HEK293 (cell line): ENCODE data around the gene HCFC1.
A peak's percentile ranks its signal among the peaks of the same experiment; 100 is the strongest.

Experiments used
- CTCF ChIA-PET: fragments of 350-600 bp; formaldehyde crosslinking; extraction: SDS; loops from one replicate; lab custom pipeline; 2021; ENCODE audit warnings: antibody characterized with exemption; lab: Yijun Ruan, JAX
- POLR2A ChIA-PET: fragments of 300-600 bp; formaldehyde crosslinking; extraction: SDS; loops from one replicate; lab custom pipeline; 2020; ENCODE audit warnings: antibody characterized with exemption, inconsistent platforms; lab: Yijun Ruan, JAX
- H3K27ac ChIP-seq: fragments of 200-500 bp; sonication (Bioruptor generic); 2 replicates; pipeline ENCODE4 v1.5.1; 2014; ENCODE audit warnings: low read depth, low read length, control low read depth, inconsistent platforms; ENCODE audit errors: extremely low read depth
- H3K36me3 ChIP-seq, 2 experiments: fragments of 200-500 bp in 1 of 2; sonication (Bioruptor generic) in 1 of 2; 1 replicate in 1 of 2; 2 replicates in 1 of 2; pipeline ENCODE4 v1.5.1; 2014 to 2017; ENCODE audit warnings: inconsistent platforms in 2 of 2, low read length in 2 of 2; ENCODE audit not compliant: control insufficient read depth in 2 of 2, insufficient read depth in 1 of 2
- H3K4me1 ChIP-seq: fragments of 200-500 bp; sonication (Bioruptor generic); 2 replicates; pipeline ENCODE4 v1.5.1; 2014; ENCODE audit warnings: mild to moderate bottlenecking, low read length, inconsistent platforms; ENCODE audit not compliant: control insufficient read depth, insufficient read depth
- H3K4me3 ChIP-seq: 2 replicates; pipeline ENCODE4 v1.5.1; 2011; ENCODE audit warnings: low read depth, mild to moderate bottlenecking, control low read depth, low read length, moderate library complexity
- H3K9me3 ChIP-seq: fragments of 200-500 bp; sonication (Bioruptor generic); 2 replicates; pipeline ENCODE4 v1.5.1; 2014; ENCODE audit warnings: low read depth, low read length, inconsistent platforms; ENCODE audit not compliant: control insufficient read depth, insufficient read depth
- GLIS1 ChIP-seq: fragments of 450-650 bp; formaldehyde crosslinking; IDR thresholded peaks from 2 replicates; pipeline ENCODE4 v1.5.1; 2016; ENCODE audit warnings: missing biosample characterization, missing genetic modification characterization
- GLIS2 ChIP-seq: fragments of 450-650 bp; formaldehyde crosslinking; IDR thresholded peaks from 2 replicates; pipeline ENCODE4 v1.5.1; 2016; ENCODE audit warnings: missing biosample characterization, missing genetic modification characterization
- HIC1 ChIP-seq: fragments of 450-650 bp; formaldehyde crosslinking; IDR thresholded peaks from 2 replicates; pipeline ENCODE4 v1.5.1; 2016; ENCODE audit warnings: missing biosample characterization, missing genetic modification characterization
- TSHZ1 ChIP-seq: fragments of 450-650 bp; formaldehyde crosslinking; IDR thresholded peaks from 2 replicates; pipeline ENCODE4 v1.5.1; 2016; ENCODE audit warnings: missing biosample characterization, missing genetic modification characterization, borderline replicate concordance
- ZBTB44 ChIP-seq: fragments of 450-650 bp; IDR thresholded peaks from 2 replicates; pipeline ENCODE4 v1.5.1; 2018; ENCODE audit warnings: missing biosample characterization, mild to moderate bottlenecking, missing genetic modification characterization
- ZBTB48 ChIP-seq: fragments of 450-650 bp; formaldehyde crosslinking; IDR thresholded peaks from 2 replicates; pipeline ENCODE4 v1.5.1; 2016; ENCODE audit warnings: missing biosample characterization, missing genetic modification characterization
- ZIC2 ChIP-seq: fragments of 450-650 bp; formaldehyde crosslinking; IDR thresholded peaks from 2 replicates; pipeline ENCODE4 v1.5.1; 2016; ENCODE audit warnings: missing biosample characterization, missing genetic modification characterization
- ZNF19 ChIP-seq: fragments of 450-650 bp; formaldehyde crosslinking; IDR thresholded peaks from 2 replicates; pipeline ENCODE4; 2016; ENCODE audit warnings: missing biosample characterization, missing genetic modification characterization, low read depth
- ZNF214 ChIP-seq: fragments of 450-650 bp; formaldehyde crosslinking; IDR thresholded peaks from 2 replicates; pipeline ENCODE4 v1.5.1; 2017; ENCODE audit warnings: missing biosample characterization, mild to moderate bottlenecking, missing genetic modification characterization, borderline replicate concordance
- ZNF449 ChIP-seq: fragments of 450-650 bp; formaldehyde crosslinking; IDR thresholded peaks from 2 replicates; pipeline ENCODE4 v1.5.1; 2017; ENCODE audit warnings: missing biosample characterization, mild to moderate bottlenecking, missing genetic modification characterization, moderate library complexity

The HCFC1 gene

GRCh38 chrX:154015581-154016264, 44.1 kb upstream of the HCFC1 start (continued):
- TF ChIP-seq TSHZ1 (tag by site-specific recombination) (no peak), ZNF19 (no peak), ZBTB48 (tag by site-specific recombination) (no peak)
- TF ChIP-seq, all 188 proteins: peak for 0

GRCh38 chrX:154014429-154015380, 43.1 kb upstream of the HCFC1 start:
- peak; percentile 49 for TF ChIP-seq GLIS1
- TF ChIP-seq GLIS2 (tag by site-specific recombination), result peak; percentile 20; the same call in 1 of the 2 replicates
- peak; percentile 84 for TF ChIP-seq ZIC2 (tag by site-specific recombination)
- no peak for TF ChIP-seq ZBTB44 (tag by site-specific recombination)
- TF ChIP-seq HIC1, result no peak
- TF ChIP-seq ZNF214 (tag by site-specific recombination), result no peak
- TF ChIP-seq ZNF449, result no peak
- CTCF ChIA-PET, result interaction anchor here (0.6 to 3.9 kb wide), 23 partner anchors 8 to 982 kb away, joined by 3 to 35 read pairs (median 5); no protein-coding TSS in a partner anchor

More at GRCh38 chrX:154014429-154015380, 43.1 kb upstream of the HCFC1 start:
- Histone ChIP-seq H3K27ac (no peak overlapping the region), H3K4me1 (no peaks in the 10 kb centered on the region), H3K36me3 (peaks cover 8 to 81% of the 10 kb centered on the region in 2 experiments; a peak in 2 of 3 replicates), H3K9me3 (no peaks in the 10 kb centered on the region), H3K4me3 (no peak overlapping the region)
- POLR2A ChIA-PET, result interaction anchor here (0.7 to 4.6 kb wide), 5 partner anchors 8 to 521 kb away, joined by 3 to 21 read pairs (median 4); partner anchors contain the start of genes HCFC1 and TMEM187
